PC-9 (cell line): ENCODE data around the gene EML6.

ENCODE experiments used
- CTCF ChIP-seq: fragments of 200-600 bp; sonication (generic); conservative IDR thresholded peaks from 2 replicates; pipeline ENCODE4 v1.6.1; 2017; ENCODE audit warnings: mixed run types, antibody characterized with exemption, mild to moderate bottlenecking, moderate library complexity
- EZH2 ChIP-seq: fragments of 200-600 bp; sonication (generic); IDR thresholded peaks from 2 replicates; pipeline ENCODE4 v1.8.0; 2017; ENCODE audit warnings: antibody characterized with exemption, low read depth

DNA sequence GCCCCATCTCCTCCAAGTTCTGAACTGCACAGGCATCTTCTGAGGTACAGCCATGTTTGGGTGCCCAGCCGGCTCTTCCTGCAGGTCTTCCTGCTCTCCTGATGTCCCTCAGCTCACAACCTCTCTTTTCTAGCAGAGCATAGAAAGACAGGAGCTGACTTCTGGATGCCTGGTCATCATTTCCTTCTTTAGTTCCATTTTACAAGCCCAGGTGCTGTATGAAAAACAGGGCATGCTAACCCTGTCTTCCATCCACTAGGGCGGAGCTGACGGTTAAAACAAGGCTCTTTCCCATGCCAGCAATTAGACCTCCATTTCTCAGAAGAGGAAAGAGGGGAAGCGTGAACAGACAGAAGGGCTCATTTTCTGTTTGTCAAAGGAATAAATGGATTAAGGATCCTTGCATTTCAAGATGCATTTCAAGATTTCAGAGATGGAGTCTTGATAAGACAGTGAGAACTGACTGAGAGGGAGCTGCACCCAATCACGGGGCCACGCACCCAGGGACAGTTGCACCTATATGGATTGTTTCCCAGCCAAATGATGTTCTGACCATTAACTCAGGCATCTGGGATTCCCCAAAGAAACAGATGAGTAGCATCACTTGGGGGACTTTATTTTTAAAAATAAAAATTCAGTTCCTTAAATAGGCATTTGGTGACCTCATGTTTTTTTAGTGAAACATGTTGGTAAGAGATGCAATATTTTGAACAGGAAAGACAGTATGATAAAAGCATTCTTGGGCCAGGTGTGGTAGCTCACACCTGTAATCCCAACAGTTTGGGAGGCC lies 45.8 kb upstream of the EML6 start:
- TF ChIP-seq CTCF (no peak), EZH2 (no peak)
